Activated CD8-positive, alpha-beta memory T cell treated with anti-CD3 and anti-CD28 coated beads for 48 hours (primary cell): ENCODE measurements around the gene H2AZ2.
"Not testable (repeated sequence)": the region's sequence is repeated elsewhere in the genome, so short reads cannot be mapped to it uniquely, and the experiment has no call there.

Source experiments
- DNase-seq, 3 experiments: peaks; one replicate each; pipeline ENCODE4 v3.0.0-alpha.2; 2020; ENCODE audit warnings: low read depth in 2 of 3, low spot score in 2 of 3

Gene H2AZ2

DNA sequence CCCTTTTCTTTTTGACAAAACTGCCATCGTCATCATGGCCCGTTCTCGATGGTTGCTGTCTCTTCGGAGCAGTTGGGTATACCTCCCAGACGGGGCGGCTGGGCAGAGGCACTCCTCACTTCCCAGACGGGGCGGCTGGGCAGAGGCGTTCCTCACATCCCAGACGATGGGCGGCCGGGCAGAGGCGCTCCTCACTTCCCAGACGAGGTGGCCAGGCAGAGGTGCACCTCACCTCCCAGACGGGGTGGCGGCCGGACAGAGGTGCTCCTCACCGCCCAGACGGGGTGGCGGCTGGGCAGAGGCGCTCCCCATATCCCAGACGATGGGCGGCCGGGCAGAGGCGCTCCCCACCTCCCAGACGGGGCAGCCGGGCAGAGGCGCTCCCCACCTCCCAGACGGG, 22.9 kb upstream of the H2AZ2 start:
- DNase-seq, result not testable (repeated sequence)

GRCh38 chr7:44870336-44870735, 22.4 kb upstream of the H2AZ2 start:
- DNase-seq, result not testable (repeated sequence)

DNA sequence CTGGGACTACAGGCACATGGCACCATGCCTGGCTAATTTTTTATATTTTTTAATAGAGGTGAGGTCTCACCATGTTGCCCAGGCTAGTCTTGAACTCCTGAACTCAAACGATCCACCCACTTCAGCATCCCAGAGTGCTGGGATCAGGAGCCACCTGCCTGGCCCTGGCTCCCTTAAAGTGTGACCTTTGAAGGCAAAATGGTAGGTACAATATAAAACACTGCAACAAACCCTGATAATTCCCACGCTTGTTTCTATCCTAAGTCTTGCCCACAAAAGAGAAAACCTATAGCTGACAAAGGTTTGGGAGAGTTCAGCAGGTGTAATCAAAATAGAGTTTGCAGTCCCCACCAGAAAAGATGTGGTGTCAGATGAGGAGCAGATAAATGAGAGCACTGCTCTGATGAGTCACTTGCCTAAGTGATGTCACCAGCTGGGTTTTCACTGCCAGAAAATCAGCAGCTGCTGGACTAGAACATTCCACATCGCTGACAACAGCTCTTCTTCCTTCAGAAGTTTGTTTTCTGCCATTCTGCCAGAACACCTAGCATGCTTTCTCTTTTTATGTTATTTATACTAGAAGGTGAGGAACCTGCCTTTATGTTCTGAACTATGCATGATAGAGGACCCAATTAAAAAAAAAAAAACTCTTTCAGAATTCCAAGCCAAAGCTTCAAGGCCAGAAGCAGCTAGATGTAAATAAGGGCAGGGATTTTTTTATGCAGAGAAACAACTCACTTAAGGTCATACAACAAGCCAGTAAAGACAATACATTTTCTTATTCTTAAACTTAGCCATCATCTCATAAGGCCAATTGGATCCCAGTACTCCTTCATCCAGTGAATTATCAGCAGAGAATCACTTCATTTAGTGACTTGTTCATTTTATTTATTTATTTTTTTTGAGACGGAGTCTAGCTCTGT, 19.4 kb upstream of the H2AZ2 start:
- no peak for DNase-seq

GRCh38 chr7:44861949-44862348, 14.1 kb upstream of the H2AZ2 start:
- not testable (repeated sequence) for DNase-seq

DNA sequence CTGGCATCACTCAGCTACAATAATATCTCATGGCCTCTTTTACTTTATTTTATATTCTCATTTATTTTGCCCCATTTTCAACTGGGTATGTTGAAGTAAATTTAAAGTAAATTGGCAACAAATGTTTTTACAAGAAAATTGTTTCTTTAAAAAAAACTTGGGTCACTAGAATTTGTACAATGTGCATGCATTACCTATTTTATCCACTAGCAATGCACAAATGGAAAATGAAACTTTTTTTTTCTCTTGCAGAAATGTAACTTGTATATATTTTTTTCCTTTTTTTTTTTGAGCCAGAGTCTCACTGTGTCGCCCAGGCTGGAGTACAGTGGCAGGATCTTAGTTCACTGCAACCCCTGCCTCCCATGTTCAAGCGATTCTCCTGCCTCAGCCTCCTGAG, 10.3 kb upstream of the H2AZ2 start:
- no peak for DNase-seq

DNA sequence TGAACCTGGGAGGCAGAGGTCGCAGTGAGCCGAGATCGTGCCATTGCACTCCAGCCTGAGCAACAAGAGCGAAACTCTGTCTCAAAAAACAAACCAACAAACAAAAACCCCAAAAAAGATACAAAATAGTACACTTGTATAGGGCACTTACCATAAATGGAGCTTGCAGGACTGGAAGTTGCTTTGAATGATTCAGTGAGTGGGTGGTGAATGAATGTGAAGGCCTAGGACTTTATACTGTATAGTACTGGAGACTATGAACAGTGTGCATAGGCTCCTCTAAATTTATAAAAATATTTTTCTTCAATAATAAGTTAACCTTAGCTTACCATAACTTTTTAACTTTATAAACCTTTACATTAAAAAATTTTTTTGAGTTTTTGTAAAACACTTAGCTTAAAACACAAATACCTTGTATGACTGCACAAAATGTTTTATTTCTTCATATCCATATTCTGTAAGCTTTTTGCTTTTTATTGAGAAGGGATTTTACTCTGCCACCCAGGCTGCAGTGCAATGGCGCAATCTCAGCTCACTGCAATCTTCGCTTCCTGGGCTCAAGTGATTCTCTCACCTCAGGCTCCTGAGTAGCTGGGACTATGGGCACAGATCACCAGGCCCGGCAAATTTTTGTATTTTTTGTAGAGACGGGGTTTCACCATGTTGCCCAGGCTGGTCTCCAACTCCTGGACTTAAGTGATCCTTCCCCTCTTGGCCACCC, 6.9 kb upstream of the H2AZ2 start:
- no peak for DNase-seq

DNA sequence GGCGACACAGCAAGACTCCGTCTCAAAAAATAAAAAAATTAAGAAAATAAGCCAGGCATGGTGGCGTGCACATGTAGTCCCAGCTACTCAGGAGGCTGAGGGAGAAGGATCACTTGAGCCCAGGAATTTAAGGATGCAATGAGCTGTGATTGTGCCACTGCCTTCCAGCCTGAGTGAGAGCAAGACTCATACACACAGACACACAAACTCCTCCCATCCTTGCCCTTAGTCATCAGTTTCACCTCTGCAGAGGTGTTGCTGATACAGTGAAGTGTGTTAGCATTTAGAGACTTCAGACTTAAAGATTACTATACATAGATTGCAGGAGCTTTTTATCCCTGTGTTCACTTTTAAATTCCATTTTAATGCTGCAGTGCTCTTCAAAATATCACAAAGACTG, 5.5 kb upstream of the H2AZ2 start:
- DNase-seq, result no peak

GRCh38 chr7:44852590-44852989, 4.7 kb upstream of the H2AZ2 start:
- no peak for DNase-seq

DNA sequence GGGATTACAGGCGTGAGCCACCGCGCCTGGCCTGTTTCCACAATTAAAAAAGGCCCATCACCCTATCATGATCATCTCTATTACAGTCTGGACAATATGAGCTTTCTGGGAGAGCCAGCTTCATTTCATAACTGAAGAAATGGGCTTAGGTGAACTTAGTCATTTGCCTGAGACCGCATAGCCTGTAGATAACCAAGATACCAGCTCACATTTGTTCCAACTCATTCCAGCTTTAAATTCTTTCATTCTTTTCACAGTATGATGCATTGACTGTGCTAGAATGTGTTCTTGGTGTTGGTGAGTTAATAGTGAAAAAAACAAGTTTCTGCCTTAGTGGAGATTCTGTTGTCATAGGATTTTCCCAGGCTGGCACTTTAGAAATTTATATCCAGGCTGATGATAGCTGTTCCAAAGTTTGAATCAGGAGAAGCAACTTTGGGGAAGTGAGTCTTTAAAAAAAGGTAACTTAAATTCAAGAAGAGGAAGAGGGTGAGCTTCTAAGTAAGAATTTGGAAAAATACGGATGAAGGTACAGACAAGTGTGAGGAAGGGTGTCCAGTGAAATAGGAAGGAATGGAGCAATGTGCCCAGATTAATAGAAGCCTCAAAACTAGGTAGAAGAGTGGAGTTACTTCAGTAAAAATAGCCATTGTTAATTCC, 2.1 kb upstream of the H2AZ2 start:
- no peak for DNase-seq

DNA sequence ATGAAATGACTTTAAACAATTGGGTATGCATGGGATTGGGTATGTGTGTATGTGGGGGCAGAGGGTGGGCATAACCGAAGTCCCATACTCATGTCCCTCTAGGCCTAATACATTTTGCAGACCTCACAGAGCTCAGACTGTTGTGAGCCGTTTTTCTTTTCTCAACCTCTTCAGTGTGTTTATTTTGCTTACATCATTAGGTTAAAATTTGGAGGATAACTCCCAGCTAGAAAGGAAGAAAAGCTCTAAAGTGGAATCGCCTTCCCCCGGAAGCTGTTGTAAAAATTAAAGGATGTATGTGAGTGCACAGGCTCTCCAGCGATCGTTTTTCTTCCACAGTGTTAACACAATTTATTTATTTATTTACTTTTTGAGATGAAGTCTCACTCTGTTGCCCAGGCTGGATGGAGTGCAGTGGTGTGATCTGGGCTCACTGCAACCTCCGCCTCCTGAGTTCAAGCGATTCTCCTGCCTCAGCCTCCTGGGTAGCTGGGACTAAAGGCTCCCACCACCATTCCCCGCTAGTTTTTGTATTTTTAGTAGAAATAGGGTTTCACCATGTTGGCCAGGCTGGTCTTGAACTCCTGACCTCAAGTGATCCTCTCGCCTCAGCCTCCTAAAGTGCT, 1.5 kb upstream of the H2AZ2 start:
- DNase-seq, result no peak

DNA sequence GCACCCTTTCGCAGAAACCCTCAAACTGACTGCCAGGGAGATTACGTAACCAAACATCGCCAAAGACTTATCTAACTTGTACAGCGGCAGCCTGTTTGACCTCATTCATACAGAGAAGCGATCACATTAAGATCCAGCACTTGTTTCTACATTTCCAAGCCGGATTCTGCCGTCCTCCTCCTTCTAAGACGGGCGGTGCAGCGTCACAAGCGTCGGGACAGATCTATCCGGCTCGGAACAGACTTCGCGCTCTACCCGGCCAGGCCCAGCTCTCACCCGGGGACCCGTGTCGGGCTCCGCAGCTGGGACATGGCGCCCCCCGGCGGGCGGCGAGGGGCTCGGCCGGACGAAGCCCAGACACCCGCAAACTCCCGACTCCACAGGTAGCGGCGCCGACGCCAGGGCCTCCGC, 373 bp downstream of the H2AZ2 start:
- peak; percentile 57 to 72 (median 57) for DNase-seq

- DNase-seq, result no peak
Measured at GRCh38 chr7:44846816-44847508, 925 bp downstream of the H2AZ2 start.

DNA sequence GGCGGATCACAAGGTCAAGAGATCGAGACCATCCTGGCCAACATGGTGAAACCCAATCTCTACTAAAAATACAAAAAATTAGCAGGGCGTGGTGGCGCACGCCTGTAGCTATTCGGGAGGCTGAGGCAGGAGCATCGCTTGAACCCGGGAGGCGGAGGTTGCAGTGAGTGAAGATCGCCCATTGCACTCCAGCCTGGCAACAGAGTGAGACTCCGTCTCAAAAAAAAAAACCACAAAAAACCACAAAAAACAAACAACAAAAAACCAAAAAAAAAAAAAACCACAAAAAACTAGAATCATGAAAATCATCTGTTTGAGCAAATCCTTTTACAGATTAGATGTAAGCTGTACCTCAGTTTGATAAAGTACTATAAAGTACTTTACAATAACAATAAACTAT, 1.5 kb downstream of the H2AZ2 start:
- not testable (repeated sequence) for DNase-seq

GRCh38 chr7:44845451-44845850, 2.4 kb downstream of the H2AZ2 start:
- no peak for DNase-seq

DNA sequence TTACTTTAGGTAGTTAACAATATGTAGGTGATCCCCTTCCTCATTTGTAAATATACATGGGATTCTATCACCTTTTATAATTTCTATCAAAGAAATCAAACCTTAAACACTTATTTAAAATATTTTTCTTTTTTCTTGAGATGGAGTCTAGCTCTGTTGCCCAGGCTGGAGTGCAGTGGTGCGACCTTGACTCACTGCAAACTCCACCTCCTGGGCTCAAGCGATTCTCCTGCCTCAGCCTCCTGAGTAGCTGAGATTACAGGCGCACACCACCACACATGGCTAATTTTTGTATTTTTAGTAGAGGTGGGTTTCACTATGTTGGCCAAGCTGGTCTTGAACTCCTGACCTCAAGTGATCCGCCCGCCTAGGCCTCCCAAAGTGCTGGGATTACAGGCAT, 4.4 kb downstream of the H2AZ2 start:
- DNase-seq, result not testable (repeated sequence)

DNA sequence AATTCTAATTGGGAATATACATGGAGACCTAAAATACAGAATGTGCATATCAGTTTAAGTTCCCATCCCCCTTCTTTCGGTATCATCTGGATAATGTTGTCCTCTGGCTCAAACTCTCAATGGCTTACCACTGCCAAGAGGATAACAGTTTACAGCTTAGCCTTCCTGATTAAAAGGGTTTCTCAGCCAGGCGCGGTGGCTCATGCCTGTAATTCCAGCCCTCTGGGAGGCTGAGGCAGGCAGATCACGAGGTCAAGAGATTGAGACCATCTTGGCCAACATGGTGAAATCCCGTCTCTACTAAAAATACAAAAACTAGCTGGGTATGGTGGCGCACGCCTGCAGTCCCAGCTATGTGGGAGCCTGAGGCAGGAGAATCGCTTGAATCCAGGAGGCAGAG, 5.2 kb downstream of the H2AZ2 start:
- DNase-seq, result not testable (repeated sequence)

- no peak for DNase-seq
Measured at GRCh38 chr7:44838751-44839150, 9.1 kb downstream of the H2AZ2 start.

DNA sequence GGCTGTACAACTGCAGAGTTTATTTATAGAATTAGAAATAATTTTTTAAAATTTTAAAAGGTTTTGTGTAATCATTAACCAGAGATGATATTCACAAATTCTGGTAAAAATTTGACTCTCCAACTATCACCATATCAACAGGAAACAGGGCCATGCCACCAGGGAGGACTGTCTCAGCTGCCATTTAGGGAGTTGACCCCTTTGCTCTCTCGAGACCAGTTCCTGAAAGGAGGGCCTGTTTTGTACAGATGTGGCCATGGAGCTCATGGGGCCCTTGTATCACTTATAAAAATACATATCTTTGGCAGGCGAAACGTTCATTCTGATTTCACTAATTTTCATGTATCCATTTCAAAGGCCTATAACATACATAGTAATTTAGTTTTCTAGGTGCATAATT, 20.3 kb downstream of the H2AZ2 start:
- no peak for DNase-seq

GRCh38 chr7:44824894-44825526, 22.9 kb downstream of the H2AZ2 start:
- no peak for DNase-seq

DNA sequence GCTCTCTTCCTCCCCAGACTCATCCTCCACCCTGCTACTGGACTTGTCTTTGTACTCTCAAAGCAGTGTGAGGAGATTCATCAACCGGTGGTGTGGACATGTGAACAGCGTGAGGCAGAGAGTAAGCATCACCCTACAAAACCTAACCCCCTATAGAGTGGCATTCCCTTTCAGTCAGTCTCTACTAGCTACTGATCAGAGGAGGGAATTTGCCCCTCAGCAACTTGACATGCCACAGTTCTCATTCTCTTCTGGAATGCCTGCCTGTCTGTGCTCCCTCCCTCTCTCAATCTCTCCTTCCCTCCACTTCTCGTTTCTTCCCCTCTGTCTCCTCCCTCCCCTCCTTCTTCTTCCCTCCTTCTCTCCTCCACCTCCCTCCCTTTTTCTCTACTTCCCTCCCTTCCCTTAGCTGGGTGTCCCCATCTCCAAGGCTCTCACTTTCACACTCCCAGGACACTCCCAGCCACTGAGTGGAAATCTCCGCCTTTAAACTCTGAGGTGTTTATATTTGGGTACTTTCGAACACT, 24.6 kb downstream of the H2AZ2 start:
- DNase-seq, result no peak
